ENCODE data around the gene HOMER3.

Gene HOMER3

GRCh38 chr19:18928018-18928805, 12.8 kb downstream of the HOMER3 start:
- H3K27ac ChIP-seq, result no peak overlapping the region
- no peak for TF ChIP-seq CTCF (IDR thresholded peaks at IDR 0.05)
- no peak for DNase-seq (ENCODE audit: low spot score)
- H3K4me3 ChIP-seq, result no peak overlapping the region

GRCh38 chr19:18924684-18925213, 16.3 kb downstream of the HOMER3 start:
- Histone ChIP-seq H3K4me3 (no peak overlapping the region), H3K27ac (no peak overlapping the region)
- no peak for DNase-seq (ENCODE audit: low spot score)
- TF ChIP-seq CTCF (IDR thresholded peaks at IDR 0.05), result no peak

GRCh38 chr19:18922228-18922985, 18.6 kb downstream of the HOMER3 start:
- no peak overlapping the region for H3K4me3 ChIP-seq
- TF ChIP-seq CTCF (IDR thresholded peaks at IDR 0.05), result no peak
- no peak for DNase-seq (ENCODE audit: low spot score)
- H3K27ac ChIP-seq, result no peak overlapping the region

GRCh38 chr19:18921593-18921992, 19.4 kb downstream of the HOMER3 start:
- no peak for DNase-seq (ENCODE audit: low spot score)
- no peak for TF ChIP-seq CTCF (IDR thresholded peaks at IDR 0.05)
- H3K4me3 ChIP-seq, result no peak overlapping the region

GRCh38 chr19:18920400-18920799, 20.6 kb downstream of the HOMER3 start:
- DNase-seq (ENCODE audit: low spot score), result no peak
- Histone ChIP-seq H3K27ac (no peak overlapping the region), H3K4me3 (peak overlapping the region; percentile 77)
- TF ChIP-seq CTCF (IDR thresholded peaks at IDR 0.05), result no peak

More at GRCh38 chr19:18921593-18921992, 19.4 kb downstream of the HOMER3 start:
- no peak overlapping the region for H3K27ac ChIP-seq

GRCh38 chr19:18919900-18920214, 21.2 kb downstream of the HOMER3 start:
- DNase-seq (ENCODE audit: low spot score), result no peak
- TF ChIP-seq CTCF (IDR thresholded peaks at IDR 0.05), result no peak
- H3K27ac ChIP-seq, result peak overlapping the region; percentile 63 to 65
- peak overlapping the region; percentile 77 for H3K4me3 ChIP-seq
